HFFc6 (cell line): ENCODE data around the gene NDUFB10. TPM values are rescaled to one million over a fixed set of nuclear protein-coding genes. Genes with fewer than 3 reads are reported as not detected.
A peak's percentile ranks its signal among the peaks of the same experiment; 100 is the strongest.

ENCODE experiments used
- DNase-seq: peaks from one replicate; pipeline ENCODE4 v3.0.0-alpha.2; 2018
- H3K27ac Mint-ChIP-seq: 2 replicates; pipeline ENCODE4 v1.8.0; 2020; ENCODE audit warnings: mild to moderate bottlenecking, mixed read lengths
- H3K27me3 Mint-ChIP-seq: 2 replicates; pipeline ENCODE4 v1.8.0; 2021; ENCODE audit warnings: mild to moderate bottlenecking, moderate library complexity, mixed read lengths; ENCODE audit not compliant: insufficient read depth
- H3K36me3 Mint-ChIP-seq: 2 replicates; pipeline ENCODE4 v1.8.0; 2021; ENCODE audit warnings: low read depth, mixed read lengths
- H3K4me1 Mint-ChIP-seq: 2 replicates; pipeline ENCODE4 v1.8.0; 2020; ENCODE audit warnings: low read depth, mixed read lengths
- H3K4me3 Mint-ChIP-seq: 2 replicates; pipeline ENCODE4 v1.8.0; 2020; ENCODE audit warnings: mild to moderate bottlenecking, moderate library complexity, mixed read lengths
- H3K9me3 Mint-ChIP-seq: 2 replicates; pipeline ENCODE4 v1.8.0; 2020; ENCODE audit warnings: mild to moderate bottlenecking, mixed read lengths
- CTCF ChIP-seq: fragments of 200-600 bp; sonication (generic); IDR thresholded peaks from 2 replicates; pipeline ENCODE4 v1.5.0; 2021; ENCODE audit warnings: antibody characterized with exemption, mild to moderate bottlenecking
- total RNA-seq, 6 experiments: library from RNA; stranded (reverse); fragmentation: NEBNext Ultra II Directional; extraction: Animal tissue kit (Norgen Biotek cat#: 25700); gene quantifications; 2 replicates in 1 of 6; 3 replicates in 5 of 6; pipeline ENCODE4 v1.2.3, GENCODE V29; 2021

The NDUFB10 gene
- total RNA-seq, 6 experiments from 2014 or later = 146 to 190 (median 173) TPM

- Mint-ChIP-seq H3K36me3 (peaks cover 5% of the 10 kb centered on the region; the same call in 1 of the 2 replicates), H3K9me3 (no peaks in the 10 kb centered on the region), H3K27me3 (peaks cover 2% of the 10 kb centered on the region; the same call in 1 of the 2 replicates), H3K27ac (no peak overlapping the region), H3K4me1 (peaks cover 26% of the 10 kb centered on the region), H3K4me3 (no peak overlapping the region)
- TF ChIP-seq CTCF = no peak
- no peak for DNase-seq
Observed at GRCh38 chr16:2006317-2006716, 47.0 kb downstream of the NDUFB10 start.

DNA sequence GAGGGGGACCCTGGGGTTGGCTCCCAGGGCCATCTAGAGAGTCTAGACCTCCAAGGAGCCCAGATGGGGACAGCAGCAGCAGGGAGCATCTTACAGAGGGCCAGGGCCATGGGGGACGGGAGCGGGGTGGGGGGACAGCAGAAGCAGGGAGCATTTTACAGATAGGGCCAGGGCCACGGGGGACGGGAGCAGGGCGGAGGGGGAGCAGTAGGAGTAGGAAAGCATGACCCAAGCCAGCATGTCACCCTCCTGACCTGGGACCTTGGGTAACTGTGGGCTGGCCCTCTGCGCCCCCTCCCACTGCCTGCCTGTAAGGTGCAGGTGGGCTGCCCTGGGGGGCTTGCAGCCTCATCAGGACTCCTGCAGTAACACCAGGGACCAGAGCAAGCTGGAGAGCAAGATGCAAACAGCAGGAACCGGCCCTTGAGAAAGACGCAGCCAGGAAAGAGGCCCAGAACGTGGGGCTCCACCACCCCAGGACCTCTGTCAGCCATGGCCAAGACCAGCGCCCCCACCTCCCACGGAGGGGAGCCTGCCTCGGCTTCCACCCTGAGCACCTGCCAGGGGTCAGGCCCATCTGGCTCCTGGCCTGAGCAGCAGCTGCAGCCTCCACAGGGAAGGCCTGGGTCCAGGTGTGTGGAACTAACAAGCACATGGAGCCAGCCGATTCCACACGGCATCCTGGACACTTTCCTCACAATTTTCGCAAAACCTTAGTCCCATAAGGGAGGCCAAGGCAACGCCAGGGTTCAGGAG lies 47.9 kb downstream of the NDUFB10 start:
- H3K9me3 Mint-ChIP-seq = no peaks in the 10 kb centered on the region
- H3K27ac Mint-ChIP-seq = peak overlapping the region; percentile 74
- H3K4me1 Mint-ChIP-seq = peaks cover 26% of the 10 kb centered on the region
- peaks cover 5% of the 10 kb centered on the region; the same call in 1 of the 2 replicates for H3K36me3 Mint-ChIP-seq
- no peak for TF ChIP-seq CTCF
- H3K27me3 Mint-ChIP-seq = peaks cover 2% of the 10 kb centered on the region; the same call in 1 of the 2 replicates
- peak overlapping the region; percentile 94 for H3K4me3 Mint-ChIP-seq
- no peak for DNase-seq

- Mint-ChIP-seq H3K27me3 (peaks cover 2% of the 10 kb centered on the region; the same call in 1 of the 2 replicates), H3K9me3 (no peaks in the 10 kb centered on the region), H3K4me1 (peaks cover 26% of the 10 kb centered on the region), H3K36me3 (peaks cover 5% of the 10 kb centered on the region; the same call in 1 of the 2 replicates), H3K27ac (peak overlapping the region; percentile 74), H3K4me3 (peak overlapping the region; percentile 94)
- no peak for DNase-seq
- TF ChIP-seq CTCF = no peak
Observed at GRCh38 chr16:2008009-2008526, 48.7 kb downstream of the NDUFB10 start.

- Mint-ChIP-seq H3K4me3 (peak overlapping the region; percentile 94), H3K4me1 (peaks cover 26% of the 10 kb centered on the region), H3K27ac (peak overlapping the region; percentile 74), H3K27me3 (peaks cover 2% of the 10 kb centered on the region; the same call in 1 of the 2 replicates), H3K9me3 (no peaks in the 10 kb centered on the region), H3K36me3 (peaks cover 5% of the 10 kb centered on the region; the same call in 1 of the 2 replicates)
- TF ChIP-seq CTCF = no peak
- DNase-seq = no peak
Observed at GRCh38 chr16:2008631-2009163, 49.4 kb downstream of the NDUFB10 start.

DNA sequence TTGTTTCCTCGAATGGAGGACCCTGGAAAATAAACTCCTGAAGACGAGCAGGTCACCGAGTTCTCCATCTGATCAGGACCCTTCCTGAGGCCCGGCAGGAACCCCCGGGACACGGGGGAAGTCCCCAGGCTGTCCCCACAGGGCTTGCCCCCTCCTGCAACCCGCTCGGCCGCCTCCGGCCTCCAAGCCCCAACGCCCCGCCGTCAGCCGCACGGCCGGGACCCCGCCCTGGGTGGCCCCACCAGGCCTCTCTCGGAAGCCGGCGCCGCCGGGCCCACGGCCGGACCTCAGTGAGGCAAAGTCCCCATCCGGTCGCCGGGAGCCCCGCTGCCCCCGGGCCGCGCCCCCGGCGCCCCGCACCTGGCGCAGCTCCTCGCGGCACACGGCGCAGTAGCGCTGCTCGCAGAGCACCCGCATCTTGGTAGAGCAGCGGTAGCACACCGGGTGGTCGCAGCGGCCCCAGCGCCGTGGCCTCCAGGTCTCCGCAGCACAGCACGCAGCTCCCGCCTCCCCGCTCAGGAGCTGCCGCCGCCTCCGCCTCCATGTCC lies 49.9 kb downstream of the NDUFB10 start:
- DNase-seq = no peak
- TF ChIP-seq CTCF = 0 out of 2 replicates have a peak, but pooled peaks have one; percentile 0
- Mint-ChIP-seq H3K9me3 (no peaks in the 10 kb centered on the region), H3K27me3 (peaks cover 2% of the 10 kb centered on the region; the same call in 1 of the 2 replicates), H3K36me3 (peaks cover 5% of the 10 kb centered on the region; the same call in 1 of the 2 replicates), H3K4me3 (peak overlapping the region; percentile 94), H3K27ac (peak overlapping the region; percentile 74), H3K4me1 (peaks cover 26% of the 10 kb centered on the region)
